Endometrial microvascular endothelial cells (primary cell): ENCODE measurements around the gene MDH1. TPM values are rescaled to one million over a fixed set of nuclear protein-coding genes. Genes with fewer than 3 reads are reported as not detected.
"Not testable (repeated sequence)": the region's sequence is repeated elsewhere in the genome, so short reads cannot be mapped to it uniquely, and the experiment has no call there.

Source experiments
- in situ Hi-C: cut with HindIII; loops from 2 replicates; pipeline ENCODE4 v1.10.0; 2017; ENCODE audit warnings: low sequenced_read_pairs, low pct_unique_long_range_greater_than_20kb; ENCODE audit errors: inconsistent ontology term
- total RNA-seq: library from RNA; depleted of rRNA; stranded (reverse); fragments of >200 nt; gene quantifications from one replicate; pipeline ENCODE4 v1.2.3, GENCODE V29; 2015; ENCODE audit errors: inconsistent ontology term

The MDH1 gene
- 151 TPM for total RNA-seq

DNA sequence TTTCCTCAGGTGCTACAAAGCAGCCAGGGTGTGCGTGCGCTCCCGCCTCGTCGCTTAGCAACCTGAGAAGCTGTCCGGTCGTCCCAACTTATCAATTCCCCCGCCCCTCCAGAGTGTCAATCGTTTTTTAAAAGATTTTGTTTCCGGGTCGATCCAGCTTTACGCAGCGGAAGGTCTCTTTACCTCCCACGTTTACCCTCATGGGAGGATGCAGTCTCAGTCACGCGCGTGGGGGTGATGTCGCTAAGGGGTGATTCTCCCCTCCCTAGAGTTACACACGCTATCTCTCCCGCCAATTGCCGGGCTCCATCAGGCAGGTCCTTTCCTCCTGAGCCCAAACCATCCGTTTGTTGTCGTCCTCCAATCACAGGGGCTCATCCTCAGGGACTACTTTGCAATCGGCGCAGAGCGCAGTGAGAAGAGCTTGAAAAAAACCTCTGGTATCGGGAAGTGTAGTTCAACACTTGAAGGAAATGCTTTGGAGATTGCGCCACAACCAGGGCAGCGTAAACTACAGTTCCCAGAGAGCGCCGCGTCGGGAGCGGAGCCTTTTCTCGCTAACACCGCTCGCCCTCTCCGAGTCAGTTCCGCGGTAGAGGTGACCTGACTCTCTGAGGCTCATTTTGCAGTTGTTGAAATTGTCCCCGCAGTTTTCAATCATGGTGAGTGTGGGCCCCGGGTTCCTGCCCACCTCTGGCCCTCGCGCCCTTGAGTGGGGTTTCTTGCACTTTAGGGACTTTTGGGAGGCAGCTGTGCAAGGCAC, at the start of gene MDH1, which contains the start of gene WDPCP:
MDH1 (plus strand) TSS at position 579 of the 763 bp plus-strand sequence; CDS start at position 660, 81 bp downstream.
WDPCP (minus strand) TSS at position 93 of the 763 bp plus-strand sequence. CDS start 206 bp downstream, outside the sequence.
- in situ Hi-C loops, result no loop called here

DNA sequence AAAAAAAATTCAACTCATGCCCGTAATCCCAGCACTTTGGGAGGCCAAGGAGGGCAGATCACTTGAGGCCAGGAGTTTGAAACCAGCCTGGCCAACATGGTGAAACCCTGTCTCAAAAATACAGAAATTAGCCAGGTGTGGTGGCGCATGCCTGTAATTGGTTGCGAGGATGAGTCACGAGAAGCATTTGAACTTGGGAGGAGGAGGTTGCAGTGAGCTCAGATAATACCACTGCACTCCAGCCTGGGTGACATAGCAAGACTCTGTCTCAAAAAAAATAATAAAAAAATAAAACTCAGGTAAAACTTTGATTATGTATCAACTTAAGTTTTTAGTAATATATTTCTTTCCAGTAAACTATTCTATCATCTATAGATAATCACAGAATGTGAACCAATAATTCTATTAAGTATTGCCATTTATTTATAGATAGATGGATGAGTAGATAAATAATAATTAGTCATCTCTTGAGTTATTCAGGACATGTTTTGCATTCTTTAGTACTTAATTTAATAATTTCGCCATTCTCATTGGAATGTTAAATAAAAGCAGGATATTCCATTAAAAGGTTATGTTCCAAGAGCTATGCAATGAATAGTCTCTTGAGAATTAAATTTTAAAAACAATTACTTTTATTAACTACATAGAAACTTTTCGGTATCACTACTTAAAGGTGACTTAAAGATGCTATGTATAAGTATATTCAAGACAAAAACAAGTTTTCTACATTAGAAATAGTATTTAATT, 49.2 kb upstream of the MDH1 start:
- in situ Hi-C loops, result no loop called here

DNA sequence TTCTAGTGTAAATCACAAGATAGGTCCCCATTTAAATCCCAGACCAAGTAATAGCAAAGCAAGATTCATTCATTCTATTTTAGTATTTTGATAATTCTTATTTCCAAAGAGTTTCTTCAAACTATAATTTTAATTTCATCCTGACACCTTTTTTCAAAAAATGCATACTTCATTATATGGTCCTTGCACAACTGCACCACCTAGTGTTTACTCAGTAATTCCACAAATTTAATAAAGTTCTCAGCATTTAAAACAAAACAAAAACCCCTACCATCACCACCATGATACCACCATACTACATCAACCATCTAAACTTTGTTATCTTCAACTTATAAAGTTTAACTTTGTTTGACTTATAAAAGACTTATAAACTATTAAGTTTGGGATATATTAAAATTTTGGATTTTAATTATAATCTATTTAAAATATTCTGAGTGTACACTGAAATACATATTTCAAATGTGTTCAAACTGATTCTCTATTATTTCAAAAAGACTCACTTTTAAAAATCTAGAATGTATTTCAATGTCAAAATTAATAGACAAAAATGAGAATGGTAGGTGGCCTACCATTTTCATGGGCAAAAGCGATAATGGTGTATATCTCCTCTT, 44.6 kb upstream of the MDH1 start:
- in situ Hi-C loops, result no loop called here

DNA sequence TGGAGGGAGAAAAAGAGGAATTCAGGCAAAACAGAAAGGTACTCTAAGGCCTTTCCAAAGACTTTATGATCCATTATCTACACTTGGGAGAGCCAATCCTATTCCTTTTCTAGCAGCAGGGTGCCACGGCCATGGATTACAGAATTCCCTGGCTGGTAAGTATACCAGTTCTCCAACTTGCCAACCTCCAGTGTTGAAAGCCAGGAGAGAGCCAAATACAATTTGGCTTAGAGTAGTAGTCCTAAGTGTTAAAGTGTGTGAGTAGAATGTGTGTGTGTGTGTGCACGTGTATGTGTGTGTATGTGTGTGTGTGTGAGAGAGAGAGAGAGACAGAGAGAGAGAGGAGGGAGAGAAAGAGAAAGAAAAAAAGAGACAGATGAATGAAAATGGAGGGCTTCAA, 43.7 kb upstream of the MDH1 start:
- in situ Hi-C loops, result no loop called here

DNA sequence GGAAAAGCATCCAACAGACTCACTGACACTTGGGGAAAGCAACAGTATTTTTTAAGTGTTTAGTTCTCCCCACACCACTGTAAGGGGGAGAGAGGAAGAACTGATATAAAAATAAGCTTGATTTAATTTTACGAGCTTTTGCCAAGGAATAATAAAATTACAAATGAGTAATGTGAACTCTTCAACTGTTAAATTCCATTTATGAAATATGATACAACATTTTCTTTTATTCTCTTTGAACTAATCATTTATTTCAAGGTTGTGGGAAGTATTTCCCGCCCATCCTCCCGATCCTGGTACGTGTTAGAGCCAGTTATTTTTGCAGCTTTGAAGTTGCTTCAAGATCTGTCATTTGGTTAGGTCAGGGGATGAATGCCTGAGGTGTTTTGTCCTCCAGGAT, 35.7 kb upstream of the MDH1 start:
- in situ Hi-C loops, result no loop called here

DNA sequence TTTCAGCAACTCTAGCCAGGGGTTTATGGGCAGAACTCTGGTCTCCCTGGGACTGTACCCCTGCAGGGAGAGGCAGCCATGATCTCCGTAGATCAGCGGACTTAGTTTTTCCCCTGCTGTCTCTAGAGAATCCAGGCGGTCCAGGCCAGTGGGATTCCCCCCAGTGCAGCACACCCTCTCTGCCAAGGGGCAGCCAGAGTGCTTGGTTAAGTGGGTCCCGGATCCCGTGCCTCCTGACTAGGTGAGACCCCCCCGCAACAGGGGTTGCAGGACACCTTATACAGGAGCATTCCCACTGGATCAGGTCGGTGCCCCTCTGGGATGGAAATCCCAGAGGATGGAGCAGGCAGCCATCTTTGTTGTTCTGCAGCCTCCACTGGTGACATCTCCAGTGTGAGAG, 33.5 kb upstream of the MDH1 start:
- in situ Hi-C loops, result no loop called here

DNA sequence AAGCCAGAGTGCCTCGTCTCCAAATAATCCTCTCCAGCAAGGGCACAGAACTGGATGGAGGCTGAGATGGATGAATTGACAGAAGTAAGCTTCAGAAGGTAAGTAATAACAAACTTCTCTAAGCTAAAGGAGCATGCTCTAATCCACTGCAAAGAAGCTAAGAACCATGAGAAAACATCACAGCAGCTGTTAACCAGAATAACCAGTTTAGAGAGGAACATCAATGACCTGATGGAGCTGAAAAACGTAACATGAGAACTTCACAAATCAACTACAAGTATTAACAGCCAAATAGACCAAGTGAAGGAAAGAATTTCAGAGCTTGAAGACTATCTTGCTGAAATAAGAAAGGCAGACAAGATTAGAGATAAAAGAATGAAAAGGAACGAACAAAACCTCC, 32.8 kb upstream of the MDH1 start:
- in situ Hi-C loops, result no loop called here

DNA sequence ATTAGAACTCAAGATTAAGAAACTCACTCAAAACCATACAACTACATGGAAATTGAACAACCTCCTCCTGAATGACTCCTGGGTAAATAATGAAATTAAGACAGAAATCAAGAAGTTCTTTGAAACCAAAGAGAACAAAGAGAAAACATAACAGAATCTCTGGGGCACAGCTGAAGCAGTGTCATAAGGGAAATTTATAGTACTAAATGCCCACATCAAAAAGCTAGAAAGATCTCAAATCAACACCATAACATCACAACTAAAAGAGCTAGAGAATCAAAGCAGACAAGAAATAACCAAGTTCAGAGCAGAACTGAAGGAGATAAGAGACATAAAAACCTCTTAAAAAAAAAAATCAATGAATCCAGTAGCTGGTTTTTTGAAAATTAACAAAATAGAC, 30.9 kb upstream of the MDH1 start:
- in situ Hi-C loops, result not testable (repeated sequence)

DNA sequence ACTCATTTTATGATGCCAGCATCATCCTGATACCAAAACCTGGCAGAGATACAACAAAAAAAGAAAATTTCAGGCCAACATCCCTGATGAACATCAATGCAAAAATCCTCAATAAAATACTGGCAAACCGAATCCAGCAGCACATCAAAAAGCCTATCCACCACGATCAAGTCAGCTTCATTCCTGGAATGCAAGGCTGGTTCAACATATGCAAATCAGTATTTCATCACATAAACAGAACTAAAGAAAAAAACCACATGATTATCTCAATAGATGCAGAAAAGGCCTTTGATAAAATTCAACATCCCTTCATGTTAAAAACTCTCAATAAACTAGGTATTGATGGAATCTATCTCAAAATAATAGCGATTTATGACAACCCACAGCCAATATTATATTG, 29.8 kb upstream of the MDH1 start:
- in situ Hi-C loops, result not testable (repeated sequence)

DNA sequence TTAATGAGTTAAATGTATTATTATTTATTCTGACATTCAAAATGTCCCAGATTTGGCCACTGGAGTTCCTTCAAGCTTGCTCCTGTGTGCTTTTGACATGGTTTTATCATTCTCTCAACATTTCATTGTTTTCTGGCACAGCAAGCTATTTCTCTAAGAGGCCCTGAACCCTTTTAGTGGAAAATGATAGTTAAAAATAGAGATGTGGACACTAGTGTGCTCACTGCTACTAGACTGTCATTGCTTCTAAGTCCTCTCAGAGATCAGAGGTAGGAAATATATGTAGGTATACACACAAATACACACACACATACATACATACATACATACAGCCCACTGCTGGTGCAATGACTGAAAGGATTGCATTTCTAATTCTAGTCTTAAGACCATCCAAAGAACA, 26.0 kb upstream of the MDH1 start:
- in situ Hi-C loops, result no loop called here

DNA sequence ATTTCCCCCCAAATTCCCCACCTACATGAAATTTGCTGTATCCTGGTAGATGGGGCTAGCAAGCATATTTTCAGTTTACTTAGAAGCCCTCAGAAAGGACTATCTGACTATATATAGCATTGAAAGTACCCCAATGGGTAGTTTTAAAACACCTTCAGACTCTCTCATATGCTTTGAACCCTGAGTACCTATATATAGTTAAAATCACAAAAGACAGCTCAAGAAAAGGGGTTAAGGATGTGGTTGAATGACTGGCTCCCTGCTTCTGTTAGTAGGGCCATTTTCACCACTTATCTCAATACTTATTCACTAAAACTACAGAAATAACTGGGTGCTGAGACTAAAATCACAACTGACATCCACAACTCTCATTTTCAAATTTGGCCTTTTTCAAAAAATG, 19.0 kb upstream of the MDH1 start:
- in situ Hi-C loops, result no loop called here

DNA sequence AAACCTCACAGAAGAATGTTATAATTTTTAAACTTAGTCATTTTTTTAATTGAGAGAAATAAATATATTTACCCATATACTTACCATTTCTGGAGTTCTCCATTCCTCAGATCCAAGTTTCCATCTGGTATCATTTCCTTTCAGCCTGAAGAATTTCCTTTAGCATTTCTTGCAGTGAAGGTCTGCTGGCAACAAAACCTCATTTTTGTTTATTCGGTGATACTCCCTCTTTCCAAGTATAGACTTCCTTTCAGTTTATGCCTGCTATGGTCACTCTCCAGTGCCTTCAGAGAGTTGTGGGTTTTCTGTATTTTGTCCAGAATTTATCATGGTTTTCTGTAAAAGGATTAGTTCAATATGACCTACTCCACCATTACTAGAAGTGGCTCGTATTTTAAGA, 17.5 kb upstream of the MDH1 start:
- in situ Hi-C loops, result no loop called here

DNA sequence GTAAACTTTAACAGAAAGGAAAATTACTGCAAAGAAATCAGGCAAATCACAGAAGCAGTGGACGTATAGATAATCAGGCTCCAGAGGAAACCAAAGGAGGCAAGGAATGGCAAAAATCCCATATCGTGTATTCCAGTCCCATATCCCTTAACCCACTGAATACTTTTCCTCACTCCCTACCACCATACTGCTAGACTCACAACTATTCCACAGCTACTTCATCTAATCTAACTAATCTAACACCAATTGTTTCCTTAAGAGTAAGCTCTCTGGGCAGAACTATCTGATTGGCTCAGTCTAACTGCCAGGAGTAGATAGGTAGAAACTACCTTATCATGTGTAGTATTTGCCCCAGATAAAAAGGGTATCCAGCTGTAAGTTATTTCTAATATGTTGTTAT, 16.8 kb upstream of the MDH1 start:
- in situ Hi-C loops, result no loop called here

DNA sequence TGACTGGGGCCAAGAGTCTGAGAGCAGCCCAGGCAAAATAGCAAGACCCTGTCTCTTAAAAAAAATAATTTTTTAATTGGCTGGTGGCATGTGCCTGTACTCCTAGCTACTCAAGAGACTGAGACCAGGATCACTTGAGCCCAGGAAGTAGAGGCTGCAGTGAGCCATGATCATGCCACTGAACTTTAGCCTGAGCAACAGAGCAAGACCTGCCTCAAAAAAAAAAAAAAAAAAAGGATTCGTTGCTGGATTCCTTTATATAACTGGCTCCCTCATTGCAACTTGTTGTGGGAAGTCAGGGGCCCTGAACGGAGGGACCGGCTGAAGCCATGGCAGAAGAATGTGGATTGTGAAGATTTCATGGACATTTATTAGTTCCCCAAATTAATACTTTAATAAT, 15.7 kb upstream of the MDH1 start:
- in situ Hi-C loops, result not testable (repeated sequence)

DNA sequence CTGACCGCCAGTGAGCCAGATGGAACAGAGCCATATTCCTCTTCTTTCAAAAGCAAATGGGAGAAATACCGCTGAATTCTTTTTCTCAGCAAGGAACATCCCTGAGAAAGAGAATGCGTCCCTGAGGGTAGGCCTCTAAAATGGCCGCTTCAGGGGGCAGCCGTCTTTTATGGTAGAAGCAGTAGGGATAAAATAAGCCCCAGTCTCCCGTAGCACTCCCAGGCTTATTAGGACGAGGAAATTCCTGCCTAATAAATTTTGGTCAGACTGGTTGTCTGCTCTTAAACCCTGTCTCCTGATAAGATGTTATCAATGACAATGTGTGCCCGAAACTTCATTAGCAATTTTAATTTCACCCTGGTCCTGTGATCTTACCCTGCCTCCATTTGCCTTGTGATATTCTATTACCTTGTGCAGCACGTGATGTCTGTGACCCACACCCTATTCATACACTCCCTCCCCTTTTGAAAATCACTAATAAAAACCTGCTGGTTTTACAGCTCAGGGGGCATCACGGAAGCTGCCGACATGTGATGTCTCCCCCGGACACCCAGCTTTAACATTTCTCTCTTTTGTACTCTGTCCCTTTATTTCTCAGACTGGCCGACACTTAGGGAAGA, 14.9 kb upstream of the MDH1 start:
- in situ Hi-C loops, result not testable (repeated sequence)

DNA sequence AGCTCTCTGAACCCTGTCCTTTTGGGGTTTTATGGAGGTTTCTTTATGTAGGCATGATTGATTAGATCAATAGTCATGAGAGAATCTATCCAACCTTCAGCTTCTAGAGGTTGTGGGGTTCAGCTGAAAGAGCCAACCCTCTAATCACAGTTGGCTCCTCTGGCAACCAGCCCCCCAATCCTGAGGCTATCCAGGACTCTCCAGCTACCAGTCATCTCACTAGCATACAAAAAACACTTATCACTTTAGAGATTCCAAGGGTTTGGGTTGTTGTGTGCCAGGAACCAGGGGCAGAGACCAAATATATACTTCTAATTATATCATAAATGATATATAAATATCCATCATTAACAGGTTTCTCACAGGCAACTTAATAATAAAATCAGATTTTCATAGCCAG, 12.2 kb upstream of the MDH1 start:
- in situ Hi-C loops, result no loop called here

DNA sequence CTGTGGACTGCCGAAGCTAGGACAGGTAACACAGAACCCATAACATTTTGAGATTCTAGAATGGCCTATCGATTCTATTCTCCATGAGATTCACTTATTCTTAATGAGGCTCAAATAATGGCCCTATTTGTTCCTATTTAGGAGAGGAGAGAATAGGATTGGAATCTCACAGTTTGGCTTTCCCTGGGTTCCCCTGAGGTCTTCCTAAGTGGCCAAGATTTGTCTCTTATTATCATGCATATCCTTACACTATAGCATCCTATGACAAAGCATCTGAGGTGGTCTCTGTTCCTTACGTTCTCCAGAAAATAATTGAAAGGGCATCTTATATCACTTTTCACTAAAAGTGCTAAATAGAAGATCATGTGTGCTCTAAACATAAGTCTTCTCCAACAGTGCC, 10.0 kb upstream of the MDH1 start:
- in situ Hi-C loops, result no loop called here

DNA sequence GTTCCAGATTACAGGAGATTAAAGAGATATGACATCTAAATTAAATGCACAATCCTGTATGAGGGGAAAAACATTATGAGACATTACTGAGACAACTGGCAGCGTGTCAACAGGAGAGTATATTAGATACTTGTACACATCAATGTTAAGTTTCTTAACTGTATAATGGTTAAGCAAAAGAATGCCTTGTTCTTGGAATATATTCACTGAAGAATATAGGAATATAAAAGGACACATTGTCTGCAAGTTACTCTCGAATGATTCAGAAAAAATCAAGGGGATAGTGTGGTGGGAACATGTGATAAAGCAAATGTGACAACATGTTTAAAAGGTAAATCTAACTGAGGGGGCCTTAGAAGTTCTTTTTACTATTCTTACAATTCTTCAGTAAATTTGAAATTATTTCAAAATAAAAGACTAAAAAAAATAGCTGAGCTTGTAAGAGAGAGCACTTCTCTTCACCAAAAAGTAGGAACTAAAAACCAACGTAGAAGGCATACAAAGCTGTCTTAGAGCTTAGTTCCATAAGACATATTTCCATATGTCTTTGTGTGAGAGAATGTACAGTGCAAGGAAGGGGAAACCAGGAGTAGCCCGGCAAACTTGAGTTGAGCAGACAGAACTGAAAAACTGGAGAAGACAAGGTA, 8.0 kb upstream of the MDH1 start:
- in situ Hi-C loops, result no loop called here
